Measurements from ENCODE around the gene IRF1. TPM values are rescaled to one million over a fixed set of nuclear protein-coding genes. Genes with fewer than 3 reads are reported as not detected.

Gene IRF1
- polyA plus RNA-seq, 4 donors: 51.7 to 80.5 (median 59.0) TPM

GRCh38 chr5:132435447-132435846 lies 55.1 kb downstream of the IRF1 start:
- no peak for FAIRE-seq
- Histone ChIP-seq H3K4me1 (ENCODE audit: control insufficient read depth in 3 of 3, insufficient read depth in 2 of 3, low read depth in 1 of 3, low read length in 2 of 3) (peaks cover 27 to 59% (median 59%) of the 10 kb centered on the region in 3 donors), H3K27me3 (ENCODE audit: control insufficient read depth in 3 of 3, insufficient read depth in 3 of 3, low read length in 3 of 3) (no peaks in the 10 kb centered on the region), H3K4me3 (ENCODE audit: low read depth in 1 of 3, low read length in 3 of 3) (no peak overlapping the region), H3K36me3 (ENCODE audit: control insufficient read depth in 3 of 3, insufficient read depth in 2 of 3, low read depth in 1 of 3, low read length in 3 of 3) (peaks cover 0 to 18% (median 4%) of the 10 kb centered on the region in 3 donors), H3K9me3 (ENCODE audit: control insufficient read depth in 2 of 2, insufficient read depth in 1 of 2, low read depth in 1 of 2, low read length in 1 of 2) (no peaks in the 10 kb centered on the region), H3K27ac (ENCODE audit: low read depth in 1 of 3, low read length in 2 of 3) (peak overlapping the region; percentile 59 to 81 (median 65))
- DNase-seq: no peak
- 67 to 87% (median 81%) methylated on average over 2 of the region's 2 CpGs for WGBS, 3 donors

GRCh38 chr5:132434416-132435286 lies 55.9 kb downstream of the IRF1 start:
- no peaks in the 10 kb centered on the region for H3K27me3 ChIP-seq (ENCODE audit: control insufficient read depth in 3 of 3, insufficient read depth in 3 of 3, low read length in 3 of 3)
- WGBS, 3 donors: 40 to 65% (median 57%) methylated on average over 12 of the region's 12 CpGs
- H3K9me3 ChIP-seq (ENCODE audit: control insufficient read depth in 2 of 2, insufficient read depth in 1 of 2, low read depth in 1 of 2, low read length in 1 of 2): no peaks in the 10 kb centered on the region
- no peak overlapping the region for H3K4me3 ChIP-seq (ENCODE audit: low read depth in 1 of 3, low read length in 3 of 3)
- peak overlapping the region; percentile 50 to 66 (median 65) for H3K27ac ChIP-seq (ENCODE audit: low read depth in 1 of 3, low read length in 2 of 3)
- peaks cover 32 to 66% (median 62%) of the 10 kb centered on the region in 3 donors for H3K4me1 ChIP-seq (ENCODE audit: control insufficient read depth in 3 of 3, insufficient read depth in 2 of 3, low read depth in 1 of 3, low read length in 2 of 3)
- FAIRE-seq (no peak), DNase-seq (peak; percentile 68 to 93)
- H3K36me3 ChIP-seq (ENCODE audit: control insufficient read depth in 3 of 3, insufficient read depth in 2 of 3, low read depth in 1 of 3, low read length in 3 of 3): peaks cover 0 to 20% (median 4%) of the 10 kb centered on the region in 3 donors

GRCh38 chr5:132433141-132433540 lies 57.4 kb downstream of the IRF1 start:
- FAIRE-seq (no peak), DNase-seq (no peak)
- H3K9me3 ChIP-seq (ENCODE audit: control insufficient read depth in 2 of 2, insufficient read depth in 1 of 2, low read depth in 1 of 2, low read length in 1 of 2): no peaks in the 10 kb centered on the region
- peaks cover 41 to 81% (median 70%) of the 10 kb centered on the region in 3 donors for H3K4me1 ChIP-seq (ENCODE audit: control insufficient read depth in 3 of 3, insufficient read depth in 2 of 3, low read depth in 1 of 3, low read length in 2 of 3)
- no peaks in the 10 kb centered on the region for H3K27me3 ChIP-seq (ENCODE audit: control insufficient read depth in 3 of 3, insufficient read depth in 3 of 3, low read length in 3 of 3)
- no peak overlapping the region for H3K4me3 ChIP-seq (ENCODE audit: low read depth in 1 of 3, low read length in 3 of 3)
- 90 to 98% (median 95%) methylated on average over 6 of the region's 6 CpGs for WGBS, 3 donors
- H3K27ac ChIP-seq (ENCODE audit: low read depth in 1 of 3, low read length in 2 of 3): peak overlapping the region in 2 of 3 donors; percentile 16 to 50
- peaks cover 0 to 18% (median 4%) of the 10 kb centered on the region in 3 donors for H3K36me3 ChIP-seq (ENCODE audit: control insufficient read depth in 3 of 3, insufficient read depth in 2 of 3, low read depth in 1 of 3, low read length in 3 of 3)

GRCh38 chr5:132431632-132432031 lies 58.9 kb downstream of the IRF1 start:
- H3K4me3 ChIP-seq (ENCODE audit: low read depth in 1 of 3, low read length in 3 of 3): no peak overlapping the region
- no peak for FAIRE-seq
- H3K9me3 ChIP-seq (ENCODE audit: control insufficient read depth in 2 of 2, insufficient read depth in 1 of 2, low read depth in 1 of 2, low read length in 1 of 2): no peaks in the 10 kb centered on the region
- no peaks in the 10 kb centered on the region for H3K27me3 ChIP-seq (ENCODE audit: control insufficient read depth in 3 of 3, insufficient read depth in 3 of 3, low read length in 3 of 3)
- DNase-seq: no peak
- peaks cover 42 to 81% (median 60%) of the 10 kb centered on the region in 3 donors for H3K4me1 ChIP-seq (ENCODE audit: control insufficient read depth in 3 of 3, insufficient read depth in 2 of 3, low read depth in 1 of 3, low read length in 2 of 3)
- 82 to 90% (median 83%) methylated on average over 4 of the region's 4 CpGs for WGBS, 3 donors
- peaks cover 0 to 18% (median 2%) of the 10 kb centered on the region in 3 donors for H3K36me3 ChIP-seq (ENCODE audit: control insufficient read depth in 3 of 3, insufficient read depth in 2 of 3, low read depth in 1 of 3, low read length in 3 of 3)
- peak overlapping the region in 2 of 3 donors; percentile 24 to 44 for H3K27ac ChIP-seq (ENCODE audit: low read depth in 1 of 3, low read length in 2 of 3)

Other genes with a start within 250 kb of the IRF1 start
- 10 to 100 TPM in 2 of 4 donors, 1 to 10 TPM in 2; 2.5 to 15.0 (median 10.1) TPM for gene PDLIM4, start 233.1 kb downstream of the IRF1 start, polyA plus RNA-seq
- gene SLC22A4, start 196.4 kb downstream of the IRF1 start, polyA plus RNA-seq: 10 to 100 TPM in 1 of 4 donors, 1 to 10 TPM in 3; 1.5 to 10.9 (median 5.0) TPM
- 10 to 100 TPM in 3 of 4 donors, 1 to 10 TPM in 1; 9.4 to 37.8 (median 21.9) TPM for gene SLC22A5, start 121.1 kb downstream of the IRF1 start, polyA plus RNA-seq
- gene IL5, start 52.7 kb upstream of the IRF1 start, polyA plus RNA-seq: under 1 TPM in 1 of 4 donors, not detected in 3; 0.43 TPM
- 10 to 100 TPM in 3 of 4 donors, 1 to 10 TPM in 1; 6.8 to 32.8 (median 11.0) TPM for gene RAD50, start 66.2 kb upstream of the IRF1 start, polyA plus RNA-seq
- gene IL13, start 167.4 kb upstream of the IRF1 start, polyA plus RNA-seq: under 1 TPM in 1 of 4 donors, not detected in 3; 0.54 TPM
- gene IL4, start 183.2 kb upstream of the IRF1 start, polyA plus RNA-seq: not detected
- 1 to 10 TPM in 3 of 4 donors, under 1 TPM in 1; 0.54 to 4.7 (median 2.7) TPM for gene KIF3A, start 246.8 kb upstream of the IRF1 start, polyA plus RNA-seq

All from small intestine (tissue), 7 donors.